Measurements from ENCODE around the gene ZNF564.
A peak's percentile ranks its signal among the peaks of the same experiment; 100 is the strongest.
"Not testable (repeated sequence)": the region's sequence is repeated elsewhere in the genome, so short reads cannot be mapped to it uniquely, and the experiment has no call there.

ZNF564 gene

GRCh38 chr19:12551060-12551832 lies at the start of gene ZNF564:
Gene ZNF564, minus strand, starts transcription at chr19:12551482. Its CDS starts 150 bp downstream, at chr19:12551332.
- DNase-seq, result peak; percentile 88

- DNase-seq, result no peak
Observed at GRCh38 chr19:12597594-12597993, 46.3 kb upstream of the ZNF564 start.

GRCh38 chr19:12596927-12597548 lies 45.8 kb upstream of the ZNF564 start:
- DNase-seq, result no peak

GRCh38 chr19:12596485-12596884 lies 45.2 kb upstream of the ZNF564 start:
- DNase-seq, result no peak

GRCh38 chr19:12581100-12581499 lies 29.8 kb upstream of the ZNF564 start:
- DNase-seq, result no peak

GRCh38 chr19:12580180-12580694 lies 29.0 kb upstream of the ZNF564 start:
- peak; percentile 24 for DNase-seq

- DNase-seq, result no peak
Observed at GRCh38 chr19:12578641-12579040, 27.4 kb upstream of the ZNF564 start.

GRCh38 chr19:12574036-12574435 lies 22.8 kb upstream of the ZNF564 start:
- no peak for DNase-seq

- DNase-seq, result no peak
Observed at GRCh38 chr19:12567951-12568350, 16.7 kb upstream of the ZNF564 start.

GRCh38 chr19:12566380-12566779 lies 15.1 kb upstream of the ZNF564 start:
- DNase-seq, result not testable (repeated sequence)

- peak; percentile 90 for DNase-seq
Observed at GRCh38 chr19:12564016-12564664, 12.9 kb upstream of the ZNF564 start.

- DNase-seq, result no peak
Observed at GRCh38 chr19:12555456-12555930, 4.2 kb upstream of the ZNF564 start.

- DNase-seq, result no peak
Observed at GRCh38 chr19:12546903-12547302, 4.4 kb downstream of the ZNF564 start.

GRCh38 chr19:12546068-12546467 lies 5.2 kb downstream of the ZNF564 start:
- DNase-seq, result no peak

- DNase-seq, result no peak
Observed at GRCh38 chr19:12545267-12545666, 6.0 kb downstream of the ZNF564 start.

- DNase-seq, result no peak
Observed at GRCh38 chr19:12544401-12544876, 6.8 kb downstream of the ZNF564 start.

GRCh38 chr19:12543855-12544254 lies 7.4 kb downstream of the ZNF564 start:
- DNase-seq, result no peak

- no peak for DNase-seq
Observed at GRCh38 chr19:12527034-12527836, 24.0 kb downstream of the ZNF564 start.

GRCh38 chr19:12526542-12526941 lies 24.7 kb downstream of the ZNF564 start:
- no peak for DNase-seq

- DNase-seq, result no peak
Observed at GRCh38 chr19:12521996-12522395, 29.3 kb downstream of the ZNF564 start.

GRCh38 chr19:12513531-12514061 lies 37.7 kb downstream of the ZNF564 start:
- DNase-seq, result no peak

- no peak for DNase-seq
Observed at GRCh38 chr19:12497032-12497431, 54.2 kb downstream of the ZNF564 start.

All from T1000 (cell line).